ENCODE measurements around the gene CYFIP2. TPM values are rescaled to one million over a fixed set of nuclear protein-coding genes. Genes with fewer than 3 reads are reported as not detected.

Gene CYFIP2
- total RNA-seq, 2 experiments from 2014 or later, result 452 to 606 TPM

GRCh38 chr5:157379983-157380382 lies 114.1 kb downstream of the CYFIP2 start:
- CTCF ChIA-PET, result interaction anchor here (0.7 to 1.3 kb wide), 2 partner anchors 10 to 196 kb away, joined by 3 to 4 read pairs; no protein-coding TSS in a partner anchor
- H3K4me1 Mint-ChIP-seq, result peaks cover 6% of the 10 kb centered on the region
- DNase-seq, result no peak
- H3K4me3 Mint-ChIP-seq, result no peak overlapping the region
- no peaks in the 10 kb centered on the region for H3K27me3 Mint-ChIP-seq
- peaks cover 77% of the 10 kb centered on the region for H3K36me3 Mint-ChIP-seq (ENCODE audit: low read depth)
- POLR2A ChIA-PET, result no interaction called here
- H3K9me3 Mint-ChIP-seq, result no peaks in the 10 kb centered on the region
- H3K27ac Mint-ChIP-seq, result no peak overlapping the region

GRCh38 chr5:157381746-157382145 lies 115.8 kb downstream of the CYFIP2 start:
- peaks cover 73% of the 10 kb centered on the region for H3K36me3 Mint-ChIP-seq (ENCODE audit: low read depth)
- no peak overlapping the region for H3K27ac Mint-ChIP-seq
- no peaks in the 10 kb centered on the region for H3K9me3 Mint-ChIP-seq
- POLR2A ChIA-PET, result no interaction called here
- peaks cover 3% of the 10 kb centered on the region for H3K4me1 Mint-ChIP-seq
- DNase-seq, result no peak
- CTCF ChIA-PET, result interaction anchor here (1.1 kb wide), 1 partner anchor 393 kb away, joined by 3 read pairs; no protein-coding TSS in a partner anchor
- H3K27me3 Mint-ChIP-seq, result no peaks in the 10 kb centered on the region
- no peak overlapping the region for H3K4me3 Mint-ChIP-seq

GRCh38 chr5:157382996-157383800 lies 117.3 kb downstream of the CYFIP2 start:
- Mint-ChIP-seq H3K4me3 (no peak overlapping the region), H3K27ac (no peak overlapping the region), H3K9me3 (no peaks in the 10 kb centered on the region), H3K4me1 (peaks cover 6% of the 10 kb centered on the region), H3K36me3 (ENCODE audit: low read depth) (peaks cover 71% of the 10 kb centered on the region), H3K27me3 (no peaks in the 10 kb centered on the region)
- CTCF ChIA-PET, result interaction anchor here (1.0 to 1.2 kb wide), 2 partner anchors 28 to 55 kb away, joined by 3 to 4 read pairs; no protein-coding TSS in a partner anchor
- POLR2A ChIA-PET, result no interaction called here
- DNase-seq, result no peak

GRCh38 chr5:157384971-157385709 lies 119.2 kb downstream of the CYFIP2 start:
- H3K36me3 Mint-ChIP-seq (ENCODE audit: low read depth), result peaks cover 78% of the 10 kb centered on the region
- CTCF ChIA-PET, result interaction anchor here (1.5 kb wide), 1 partner anchor 358 kb away, joined by 4 read pairs; no protein-coding TSS in a partner anchor
- no peak overlapping the region for H3K27ac Mint-ChIP-seq
- H3K27me3 Mint-ChIP-seq, result no peaks in the 10 kb centered on the region
- H3K4me3 Mint-ChIP-seq, result no peak overlapping the region
- POLR2A ChIA-PET, result no interaction called here
- H3K4me1 Mint-ChIP-seq, result peaks cover 12% of the 10 kb centered on the region
- no peak for DNase-seq
- no peaks in the 10 kb centered on the region for H3K9me3 Mint-ChIP-seq

GRCh38 chr5:157387041-157387563 lies 121.2 kb downstream of the CYFIP2 start:
- no peak overlapping the region for H3K4me3 Mint-ChIP-seq
- peaks cover 83% of the 10 kb centered on the region for H3K36me3 Mint-ChIP-seq (ENCODE audit: low read depth)
- no peak overlapping the region for H3K27ac Mint-ChIP-seq
- H3K27me3 Mint-ChIP-seq, result no peaks in the 10 kb centered on the region
- H3K4me1 Mint-ChIP-seq, result peaks cover 18% of the 10 kb centered on the region
- DNase-seq, result no peak
- no peaks in the 10 kb centered on the region for H3K9me3 Mint-ChIP-seq
- POLR2A ChIA-PET, result no interaction called here
- CTCF ChIA-PET, result interaction anchor here (0.7 to 1.1 kb wide), 4 partner anchors 13 to 356 kb away, joined by 3 to 4 read pairs (median 3); partner anchors contain the start of gene LSM11

GRCh38 chr5:157387683-157388093 lies 121.8 kb downstream of the CYFIP2 start:
- H3K4me3 Mint-ChIP-seq, result no peak overlapping the region
- H3K36me3 Mint-ChIP-seq (ENCODE audit: low read depth), result peaks cover 83% of the 10 kb centered on the region

GRCh38 chr5:157388111-157388710 lies 122.3 kb downstream of the CYFIP2 start:
- Mint-ChIP-seq H3K27me3 (no peaks in the 10 kb centered on the region), H3K36me3 (ENCODE audit: low read depth) (peaks cover 85% of the 10 kb centered on the region), H3K9me3 (no peaks in the 10 kb centered on the region), H3K27ac (no peak overlapping the region), H3K4me3 (no peak overlapping the region), H3K4me1 (peaks cover 18% of the 10 kb centered on the region)
- no peak for DNase-seq
- ChIA-PET POLR2A (no interaction called here), CTCF (interaction anchor here (0.7 to 1.2 kb wide), 5 partner anchors 11 to 355 kb away, joined by 3 to 4 read pairs (median 3); partner anchors contain the start of gene LSM11)

More at GRCh38 chr5:157387683-157388093, 121.8 kb downstream of the CYFIP2 start:
- ChIA-PET CTCF (interaction anchor here (0.7 to 1.1 kb wide), 4 partner anchors 12 to 355 kb away, joined by 3 to 4 read pairs (median 3); partner anchors contain the start of gene LSM11), POLR2A (no interaction called here)
- H3K27ac Mint-ChIP-seq, result no peak overlapping the region
- H3K4me1 Mint-ChIP-seq, result peaks cover 18% of the 10 kb centered on the region
- no peaks in the 10 kb centered on the region for H3K9me3 Mint-ChIP-seq
- no peaks in the 10 kb centered on the region for H3K27me3 Mint-ChIP-seq
- DNase-seq, result no peak

- ChIA-PET POLR2A (no interaction called here), CTCF (interaction anchor here (0.5 to 1.9 kb wide), 9 partner anchors 13 to 532 kb away, joined by 3 to 11 read pairs (median 3); partner anchors contain the start of gene LSM11)
- Mint-ChIP-seq H3K9me3 (no peaks in the 10 kb centered on the region), H3K4me3 (no peak overlapping the region), H3K27ac (no peak overlapping the region), H3K4me1 (peaks cover 18% of the 10 kb centered on the region), H3K27me3 (no peaks in the 10 kb centered on the region), H3K36me3 (ENCODE audit: low read depth) (peaks cover 85% of the 10 kb centered on the region)
- no peak for DNase-seq
Observed at GRCh38 chr5:157389103-157389502, 123.2 kb downstream of the CYFIP2 start.

- ChIA-PET POLR2A (no interaction called here), CTCF (interaction anchor here (0.6 to 1.9 kb wide), 11 partner anchors 10 to 353 kb away, joined by 3 to 11 read pairs (median 3); partner anchors contain the start of gene LSM11)
- H3K9me3 Mint-ChIP-seq, result no peaks in the 10 kb centered on the region
- H3K36me3 Mint-ChIP-seq (ENCODE audit: low read depth), result peaks cover 88% of the 10 kb centered on the region
- no peak overlapping the region for H3K4me3 Mint-ChIP-seq
- DNase-seq, result no peak
- peak overlapping the region; percentile 82 for H3K27ac Mint-ChIP-seq
- no peaks in the 10 kb centered on the region for H3K27me3 Mint-ChIP-seq
- peaks cover 18% of the 10 kb centered on the region for H3K4me1 Mint-ChIP-seq
Observed at GRCh38 chr5:157390133-157390532, 124.2 kb downstream of the CYFIP2 start.

GRCh38 chr5:157390551-157391297 lies 124.8 kb downstream of the CYFIP2 start:
- DNase-seq, result peak; percentile 35
- POLR2A ChIA-PET, result no interaction called here
- H3K27ac Mint-ChIP-seq, result peak overlapping the region; percentile 82

GRCh38 chr5:157398305-157398704 lies 132.4 kb downstream of the CYFIP2 start:
- Mint-ChIP-seq H3K27me3 (peaks cover 9% of the 10 kb centered on the region), H3K36me3 (ENCODE audit: low read depth) (peaks cover 18% of the 10 kb centered on the region), H3K4me1 (peaks cover 6% of the 10 kb centered on the region), H3K27ac (no peak overlapping the region), H3K4me3 (no peak overlapping the region), H3K9me3 (peaks cover 3% of the 10 kb centered on the region)
- no peak for DNase-seq
- POLR2A ChIA-PET, result no interaction called here
- CTCF ChIA-PET, result no interaction called here

More at GRCh38 chr5:157390551-157391297, 124.8 kb downstream of the CYFIP2 start:
- Mint-ChIP-seq H3K4me1 (peaks cover 18% of the 10 kb centered on the region), H3K27me3 (no peaks in the 10 kb centered on the region), H3K4me3 (no peak overlapping the region), H3K36me3 (ENCODE audit: low read depth) (peaks cover 82% of the 10 kb centered on the region), H3K9me3 (no peaks in the 10 kb centered on the region)
- CTCF ChIA-PET, result interaction anchor here (0.6 to 1.9 kb wide), 7 partner anchors 11 to 353 kb away, joined by 3 to 11 read pairs (median 3); partner anchors contain the start of gene LSM11
